Neural progenitor cell (in vitro differentiated cells): ENCODE results near the gene HSD17B7. TPM values are rescaled to one million over a fixed set of nuclear protein-coding genes. Genes with fewer than 3 reads are reported as not detected.

ENCODE experiments used
- DNase-seq: peaks from one replicate; pipeline ENCODE4 v3.0.0-alpha.2; 2016; ENCODE audit warnings: low spot score
- H2AFZ ChIP-seq: fragments of 200-600 bp; sonication (generic); replicated peaks from 2 replicates; pipeline ENCODE4 v1.6.1; 2016; ENCODE audit warnings: antibody characterized with exemption
- H3F3A ChIP-seq: fragments of 200-600 bp; sonication (generic); 2 replicates; pipeline ENCODE4 v1.6.1; 2016; ENCODE audit warnings: antibody characterized with exemption, low read depth
- H3K27ac ChIP-seq: fragments of 200-600 bp; sonication (generic); 2 replicates; pipeline ENCODE4 v1.5.1; 2016; ENCODE audit warnings: mild to moderate bottlenecking
- H3K27me3 ChIP-seq: fragments of 200-600 bp; sonication (generic); 2 replicates; pipeline ENCODE4 v1.6.1; 2016; ENCODE audit warnings: mild to moderate bottlenecking, moderate library complexity
- H3K36me3 ChIP-seq: fragments of 200-600 bp; sonication (generic); 2 replicates; pipeline ENCODE4 v1.5.1; 2016
- H3K4me1 ChIP-seq: fragments of 200-600 bp; sonication (generic); 2 replicates; pipeline ENCODE4 v1.6.1; 2016; ENCODE audit warnings: mixed run types
- H3K4me2 ChIP-seq: fragments of 200-600 bp; sonication (generic); 2 replicates; pipeline ENCODE4 v1.6.1; 2016
- H3K4me3 ChIP-seq: fragments of 200-600 bp; sonication (generic); 2 replicates; pipeline ENCODE4 v1.5.1; 2016
- H3K79me2 ChIP-seq: fragments of 200-600 bp; sonication (generic); 2 replicates; pipeline ENCODE4 v1.6.1; 2016; ENCODE audit warnings: low read depth
- H3K9ac ChIP-seq: fragments of 200-600 bp; sonication (generic); 2 replicates; pipeline ENCODE4 v1.6.1; 2016
- H3K9me3 ChIP-seq: fragments of 200-600 bp; sonication (generic); 2 replicates; pipeline ENCODE4 v1.5.1; 2016; ENCODE audit warnings: low read depth
- H4K20me1 ChIP-seq: fragments of 200-600 bp; sonication (generic); 2 replicates; pipeline ENCODE4 v1.6.1; 2016; ENCODE audit warnings: low read depth
- H3K27ac Mint-ChIP-seq: 3 replicates; pipeline ENCODE4 v1.8.0; 2021; ENCODE audit warnings: mixed read lengths
- H3K27me3 Mint-ChIP-seq: 2 replicates; pipeline ENCODE4 v1.8.0; 2022; ENCODE audit warnings: low read depth, mild to moderate bottlenecking, inconsistent platforms, moderate library complexity, mixed read lengths; ENCODE audit not compliant: insufficient read depth
- H3K36me3 Mint-ChIP-seq: 3 replicates; pipeline ENCODE4 v1.8.0; 2021; ENCODE audit warnings: mixed read lengths
- H3K4me1 Mint-ChIP-seq: 3 replicates; pipeline ENCODE4 v1.8.0; 2021; ENCODE audit warnings: mixed read lengths
- H3K4me3 Mint-ChIP-seq: 3 replicates; pipeline ENCODE4 v1.8.0; 2021; ENCODE audit warnings: mild to moderate bottlenecking, moderate library complexity, mixed read lengths
- H3K9me3 Mint-ChIP-seq: 3 replicates; pipeline ENCODE4 v1.8.0; 2020; ENCODE audit warnings: mixed read lengths
- CTCF ChIP-seq: fragments of 200-600 bp; sonication (generic); IDR thresholded peaks from 2 replicates; pipeline ENCODE4 v1.5.1; 2017; ENCODE audit warnings: antibody characterized with exemption, mild to moderate bottlenecking
- EZH2 ChIP-seq: fragments of 200-600 bp; sonication (generic); IDR thresholded peaks from 2 replicates; pipeline ENCODE4 v1.6.1; 2017; ENCODE audit warnings: antibody characterized with exemption, mild to moderate bottlenecking, moderate library complexity
- EZH2phosphoT487 ChIP-seq: fragments of 200-600 bp; sonication (generic); IDR thresholded peaks from 2 replicates; pipeline ENCODE4 v1.6.1; 2017; ENCODE audit warnings: antibody characterized with exemption
- total RNA-seq: library from RNA; depleted of rRNA; stranded (reverse); fragments of >200 nt; gene quantifications from 2 replicates; pipeline ENCODE4 v1.2.3, GENCODE V29; 2015; ENCODE audit warnings: low replicate concordance

Gene HSD17B7
- total RNA-seq, 1 donor from 2014 or later: 48.0 TPM

GRCh38 chr1:162822391-162823200 lies 32.1 kb downstream of the HSD17B7 start:
- H4K20me1 ChIP-seq: no peaks in the 10 kb centered on the region
- H2AFZ ChIP-seq: peak overlapping the region; percentile 87
- peak overlapping the region; percentile 97 for H3K4me2 ChIP-seq
- no peaks in the 10 kb centered on the region for H3F3A ChIP-seq
- peak overlapping the region; percentile 76 for H3K4me3 ChIP-seq
- Mint-ChIP-seq H3K36me3 (no peaks in the 10 kb centered on the region), H3K27ac (no peak overlapping the region), H3K27me3 (peaks cover 4% of the 10 kb centered on the region), H3K9me3 (no peaks in the 10 kb centered on the region), H3K4me1 (peaks cover 13% of the 10 kb centered on the region), H3K4me3 (peak overlapping the region; percentile 82)
- no peaks in the 10 kb centered on the region for H3K36me3 ChIP-seq
- H3K4me1 ChIP-seq: peaks cover 6% of the 10 kb centered on the region
- no peak overlapping the region for H3K9ac ChIP-seq
- H3K27ac ChIP-seq: no peak overlapping the region
- TF ChIP-seq EZH2phosphoT487: no peak
- TF ChIP-seq CTCF: peak; percentile 23
- no peak for TF ChIP-seq EZH2
- H3K9me3 ChIP-seq: no peaks in the 10 kb centered on the region
- peaks cover 21% of the 10 kb centered on the region for H3K27me3 ChIP-seq
- peak; percentile 64 for DNase-seq
- no peaks in the 10 kb centered on the region for H3K79me2 ChIP-seq

- Mint-ChIP-seq H3K4me3 (peak overlapping the region; percentile 82), H3K36me3 (no peaks in the 10 kb centered on the region), H3K9me3 (no peaks in the 10 kb centered on the region), H3K27ac (no peak overlapping the region), H3K4me1 (peaks cover 13% of the 10 kb centered on the region), H3K27me3 (peaks cover 4% of the 10 kb centered on the region)
- DNase-seq: no peak
- Histone ChIP-seq H4K20me1 (no peaks in the 10 kb centered on the region), H3K9me3 (no peaks in the 10 kb centered on the region), H3K27ac (no peak overlapping the region), H3K4me1 (peaks cover 6% of the 10 kb centered on the region), H3F3A (no peaks in the 10 kb centered on the region), H3K79me2 (no peaks in the 10 kb centered on the region), H3K4me3 (no peak overlapping the region), H3K4me2 (no peak overlapping the region), H3K36me3 (no peaks in the 10 kb centered on the region), H3K9ac (no peak overlapping the region), H3K27me3 (peaks cover 21% of the 10 kb centered on the region), H2AFZ (no peak overlapping the region)
- TF ChIP-seq EZH2phosphoT487 (no peak), CTCF (no peak), EZH2 (no peak)
Measured at GRCh38 chr1:162823231-162823630, 32.7 kb downstream of the HSD17B7 start.

GRCh38 chr1:162823771-162824525 lies 33.4 kb downstream of the HSD17B7 start:
- Histone ChIP-seq H3K4me2 (no peak overlapping the region), H3K9me3 (no peaks in the 10 kb centered on the region), H3K4me1 (peaks cover 6% of the 10 kb centered on the region), H3K27ac (no peak overlapping the region), H3K4me3 (no peak overlapping the region), H2AFZ (no peak overlapping the region), H4K20me1 (no peaks in the 10 kb centered on the region), H3K79me2 (no peaks in the 10 kb centered on the region), H3K36me3 (no peaks in the 10 kb centered on the region), H3K9ac (no peak overlapping the region), H3K27me3 (peaks cover 21% of the 10 kb centered on the region), H3F3A (no peaks in the 10 kb centered on the region)
- H3K4me3 Mint-ChIP-seq: no peak overlapping the region
- no peak for TF ChIP-seq CTCF
- H3K4me1 Mint-ChIP-seq: peaks cover 13% of the 10 kb centered on the region
- H3K36me3 Mint-ChIP-seq: no peaks in the 10 kb centered on the region
- no peak for DNase-seq
- H3K27me3 Mint-ChIP-seq: peaks cover 4% of the 10 kb centered on the region
- H3K9me3 Mint-ChIP-seq: no peaks in the 10 kb centered on the region
- H3K27ac Mint-ChIP-seq: no peak overlapping the region
